Measurements from ENCODE around the gene HOXB5. TPM values are rescaled to one million over a fixed set of nuclear protein-coding genes. Genes with fewer than 3 reads are reported as not detected.

HOXB5 gene
- total RNA-seq, 6 donors from 2014 or later = 0.39 to 5.0 (median 1.5) TPM

- DNase-seq (no peak), ATAC-seq (ENCODE audit: low FRiP score in 2 of 2) (no peak)
- no peaks in the 10 kb centered on the region for H3K36me3 ChIP-seq
- peak overlapping the region in 2 of 4 donors; percentile 53 to 57 for H3K4me3 ChIP-seq
- 14 to 23% methylated on average over 7 of the region's 7 CpGs for WGBS, 2 donors
- TF ChIP-seq EP300 (IDR thresholded peaks at IDR 0.05) (no peak), CTCF (IDR thresholded peaks at IDR 0.05) (no peak), POLR2A (IDR thresholded peaks at IDR 0.05) (no peak), POLR2AphosphoS5 (IDR thresholded peaks at IDR 0.05) (no peak)
- H3K4me1 ChIP-seq = peaks cover 17 to 30% (median 19%) of the 10 kb centered on the region in 4 donors
- peak overlapping the region; percentile 80 to 94 (median 86) for H3K27ac ChIP-seq
- H3K27me3 ChIP-seq = peaks cover 0 to 83% (median 43%) of the 10 kb centered on the region in 4 donors
- H3K9me3 ChIP-seq = no peaks in the 10 kb centered on the region
Observed at GRCh38 chr17:48579471-48579759, 14.2 kb downstream of the HOXB5 start.

GRCh38 chr17:48578616-48579470 is 14.7 kb downstream of the HOXB5 start:
- Histone ChIP-seq H3K9me3 (no peaks in the 10 kb centered on the region), H3K27me3 (peaks cover 0 to 77% (median 42%) of the 10 kb centered on the region in 4 donors), H3K27ac (peak overlapping the region; percentile 80 to 94 (median 86)), H3K36me3 (no peaks in the 10 kb centered on the region), H3K4me3 (peak overlapping the region; percentile 28 to 57 (median 52)), H3K4me1 (peaks cover 17 to 30% (median 19%) of the 10 kb centered on the region in 4 donors)
- WGBS, 2 donors = 9 to 11% methylated on average over 35 to 38 of the region's 43 CpGs
- no peak for TF ChIP-seq EP300 (IDR thresholded peaks at IDR 0.05)
- TF ChIP-seq POLR2AphosphoS5 (IDR thresholded peaks at IDR 0.05) = no peak
- no peak for TF ChIP-seq POLR2A (IDR thresholded peaks at IDR 0.05)
- TF ChIP-seq CTCF (IDR thresholded peaks at IDR 0.05) = no peak
- DNase-seq = no peak
- ATAC-seq (ENCODE audit: low FRiP score in 2 of 2) = no peak

- DNase-seq (peak; percentile 74 to 95), ATAC-seq (ENCODE audit: low FRiP score in 2 of 2) (peak in 1 of 2 donors; percentile 73)
- Histone ChIP-seq H3K4me3 (peak within 1 kb of the TSS; percentile 28 to 57 (median 52)), H3K36me3 (no peaks in the 10 kb centered on the region), H3K27ac (peak within 1 kb of the TSS; percentile 80 to 94 (median 86)), H3K9me3 (no peaks in the 10 kb centered on the region), H3K27me3 (peaks cover 0 to 76% (median 39%) of the 10 kb centered on the region in 4 donors), H3K4me1 (peaks cover 17 to 30% (median 19%) of the 10 kb centered on the region in 4 donors)
- no peak for TF ChIP-seq CTCF (IDR thresholded peaks at IDR 0.05)
- no peak for TF ChIP-seq EP300 (IDR thresholded peaks at IDR 0.05)
- TF ChIP-seq POLR2AphosphoS5 (IDR thresholded peaks at IDR 0.05) = no peak
- no peak for TF ChIP-seq POLR2A (IDR thresholded peaks at IDR 0.05)
- 2 to 5% methylated on average over 13 to 27 of the region's 58 CpGs for WGBS, 2 donors
Observed at GRCh38 chr17:48577946-48578615, 15.5 kb downstream of the HOXB5 start, which contains the start of gene HOXB4. Gene HOXB4, minus strand, starts transcription at chr17:48578350. Its CDS starts 31 bp downstream, at chr17:48578319.

- peaks cover 17 to 29% (median 18%) of the 10 kb centered on the region in 4 donors for H3K4me1 ChIP-seq
- TF ChIP-seq CTCF (IDR thresholded peaks at IDR 0.05) (no peak), EP300 (IDR thresholded peaks at IDR 0.05) (no peak), POLR2AphosphoS5 (IDR thresholded peaks at IDR 0.05) (no peak), POLR2A (IDR thresholded peaks at IDR 0.05) (no peak)
- ATAC-seq (ENCODE audit: low FRiP score in 2 of 2) = no peak
- DNase-seq = no peak
- peak overlapping the region; percentile 3 to 57 (median 52) for H3K4me3 ChIP-seq
- H3K27ac ChIP-seq = peak overlapping the region; percentile 80 to 94 (median 86)
- H3K9me3 ChIP-seq = no peaks in the 10 kb centered on the region
- H3K36me3 ChIP-seq = no peaks in the 10 kb centered on the region
- peaks cover 0 to 71% (median 36%) of the 10 kb centered on the region in 4 donors for H3K27me3 ChIP-seq
- WGBS, 2 donors = 7% methylated on average over 9 to 10 of the region's 19 CpGs
Observed at GRCh38 chr17:48577330-48577945, 16.1 kb downstream of the HOXB5 start.

Measured in upper lobe of left lung (tissue), 6 donors.